GM23248 (cell line): ENCODE data around the gene MISP. TPM values are rescaled to one million over a fixed set of nuclear protein-coding genes. Genes with fewer than 3 reads are reported as not detected.

Experiments used
- DNase-seq: peaks from one replicate; pipeline ENCODE4 v3.0.0-alpha.2; 2015
- H2AFZ ChIP-seq: fragments of 200-600 bp; sonication (generic); 2 replicates; pipeline ENCODE4 v1.6.1; 2016; ENCODE audit warnings: antibody characterized with exemption
- H3F3A ChIP-seq: fragments of 200-600 bp; sonication (generic); 2 replicates; pipeline ENCODE4 v1.6.1; 2016; ENCODE audit warnings: mild to moderate bottlenecking, antibody characterized with exemption, mixed run types; ENCODE audit not compliant: insufficient read depth
- H3K27ac ChIP-seq: fragments of 200-600 bp; sonication (generic); 2 replicates; pipeline ENCODE4 v1.5.1; 2016; ENCODE audit warnings: mild to moderate bottlenecking
- H3K27me3 ChIP-seq: fragments of 200-600 bp; sonication (generic); replicated peaks from 2 replicates; pipeline ENCODE4 v1.6.1; 2016; ENCODE audit warnings: mild to moderate bottlenecking; ENCODE audit not compliant: insufficient read depth
- H3K36me3 ChIP-seq: fragments of 200-600 bp; sonication (generic); 2 replicates; pipeline ENCODE4 v1.6.1; 2016; ENCODE audit warnings: low read depth, mild to moderate bottlenecking
- H3K4me1 ChIP-seq: fragments of 200-600 bp; sonication (generic); 2 replicates; pipeline ENCODE4 v1.6.1; 2016; ENCODE audit warnings: mild to moderate bottlenecking; ENCODE audit not compliant: insufficient read depth
- H3K4me2 ChIP-seq: fragments of 200-600 bp; sonication (generic); one replicate; pipeline ENCODE4 v1.6.1; 2016; ENCODE audit warnings: mild to moderate bottlenecking; ENCODE audit not compliant: unreplicated experiment
- H3K4me3 ChIP-seq: fragments of 200-600 bp; sonication (generic); 2 replicates; pipeline ENCODE4 v1.5.1; 2016; ENCODE audit warnings: mild to moderate bottlenecking
- H3K79me2 ChIP-seq: fragments of 200-600 bp; sonication (generic); 2 replicates; pipeline ENCODE4 v1.6.1; 2016; ENCODE audit warnings: mild to moderate bottlenecking; ENCODE audit not compliant: insufficient read depth
- H3K9ac ChIP-seq: fragments of 200-600 bp; sonication (generic); 2 replicates; pipeline ENCODE4 v1.6.1; 2016; ENCODE audit warnings: mild to moderate bottlenecking
- H3K9me2 ChIP-seq: fragments of 200-600 bp; sonication (generic); 2 replicates; pipeline ENCODE4 v1.6.1; 2016; ENCODE audit warnings: mixed run types, mild to moderate bottlenecking, moderate library complexity; ENCODE audit not compliant: insufficient read depth
- H3K9me3 ChIP-seq: fragments of 200-600 bp; sonication (generic); one replicate; pipeline ENCODE4 v1.6.1; 2017; ENCODE audit warnings: low read depth
- H4K20me1 ChIP-seq: fragments of 200-600 bp; sonication (generic); 2 replicates; pipeline ENCODE4 v1.6.0; 2016; ENCODE audit not compliant: insufficient read depth
- EZH2 ChIP-seq: fragments of 200-600 bp; sonication (generic); IDR thresholded peaks from 2 replicates; pipeline ENCODE4 v1.6.1; 2018; ENCODE audit warnings: antibody characterized with exemption, mild to moderate bottlenecking; ENCODE audit not compliant: insufficient read depth, poor library complexity, severe bottlenecking
- EZH2phosphoT487 ChIP-seq: fragments of 200-600 bp; sonication (generic); IDR thresholded peaks from 2 replicates; pipeline ENCODE4 v1.6.1; 2018; ENCODE audit warnings: antibody characterized with exemption, moderate library complexity, mild to moderate bottlenecking, low read depth; ENCODE audit not compliant: insufficient read depth
- WGBS, 2 experiments: methylation state at CpG; one replicate each; pipeline ENCODE4 v1.1.6; 2015 to 2017; ENCODE audit warnings: low lambda C conversion rate in 2 of 2, low coverage in 1 of 2; ENCODE audit errors: missing lambda C conversion rate in 2 of 2; 5-methylcytosine and 5-hydroxymethylcytosine counted together
- in situ Hi-C: fragments of 300-500 bp; cut with MboI; formaldehyde crosslinking; loops from 2 replicates; pipeline ENCODE4 v1.15.0; 2020
- microRNA counts: library from miRNA; unstranded; fragments of <30 nt; microRNA quantifications from one replicate; lab custom pipeline; 2016
- microRNA-seq: library from miRNA; unstranded; fragments of <30 nt; microRNA quantifications from one replicate; pipeline ENCODE4, GENCODE V29; 2016; ENCODE audit warnings: borderline number of aligned reads
- polyA plus RNA-seq: library from polyadenylated mRNA; unstranded; fragments of >200 nt; fragmentation: Nextera tagmentation; extraction: Ambion mirVana; gene quantifications from 2 replicates; pipeline ENCODE4 v1.2.1, GENCODE V29; 2016
- small RNA-seq: library from RNA; depleted of rRNA; stranded (forward); fragments of <200 nt; gene quantifications from one replicate; pipeline ENCODE3, GENCODE V24; 2014; ENCODE audit warnings: low read depth, low replicate concordance
- total RNA-seq: library from RNA; depleted of rRNA; stranded (reverse); fragments of >200 nt; shearing (Covaris generic); gene quantifications from 2 replicates; pipeline ENCODE4 v1.2.3, GENCODE V29; 2014; rRNA removed

MISP gene
- total and polyA plus RNA-seq, 2 experiments from 2014 or later = not detected

GRCh38 chr19:811506-812048 is 60.7 kb downstream of the MISP start:
- no peak overlapping the region for H3K27ac ChIP-seq
- no peak for DNase-seq
- H3K79me2 ChIP-seq = peaks cover 52% of the 10 kb centered on the region
- no peaks in the 10 kb centered on the region for H3K9me3 ChIP-seq
- in situ Hi-C loops = no loop called here
- no peak overlapping the region for H3K4me3 ChIP-seq
- H3K27me3 ChIP-seq = no peaks in the 10 kb centered on the region
- peaks cover 51% of the 10 kb centered on the region for H3K36me3 ChIP-seq
- peaks cover 22% of the 10 kb centered on the region for H3F3A ChIP-seq
- 96 to 97% methylated on average over 20 of the region's 20 CpGs for WGBS, 2 experiments
- no peak overlapping the region for H2AFZ ChIP-seq
- H3K9me2 ChIP-seq = no peaks in the 10 kb centered on the region
- TF ChIP-seq EZH2 = no peak
- TF ChIP-seq EZH2phosphoT487 = no peak
- H3K9ac ChIP-seq = no peak overlapping the region
- H4K20me1 ChIP-seq = peaks cover 3% of the 10 kb centered on the region; the same call in 1 of the 2 replicates
- no peaks in the 10 kb centered on the region for H3K4me1 ChIP-seq
- H3K4me2 ChIP-seq = no peak overlapping the region

DNA sequence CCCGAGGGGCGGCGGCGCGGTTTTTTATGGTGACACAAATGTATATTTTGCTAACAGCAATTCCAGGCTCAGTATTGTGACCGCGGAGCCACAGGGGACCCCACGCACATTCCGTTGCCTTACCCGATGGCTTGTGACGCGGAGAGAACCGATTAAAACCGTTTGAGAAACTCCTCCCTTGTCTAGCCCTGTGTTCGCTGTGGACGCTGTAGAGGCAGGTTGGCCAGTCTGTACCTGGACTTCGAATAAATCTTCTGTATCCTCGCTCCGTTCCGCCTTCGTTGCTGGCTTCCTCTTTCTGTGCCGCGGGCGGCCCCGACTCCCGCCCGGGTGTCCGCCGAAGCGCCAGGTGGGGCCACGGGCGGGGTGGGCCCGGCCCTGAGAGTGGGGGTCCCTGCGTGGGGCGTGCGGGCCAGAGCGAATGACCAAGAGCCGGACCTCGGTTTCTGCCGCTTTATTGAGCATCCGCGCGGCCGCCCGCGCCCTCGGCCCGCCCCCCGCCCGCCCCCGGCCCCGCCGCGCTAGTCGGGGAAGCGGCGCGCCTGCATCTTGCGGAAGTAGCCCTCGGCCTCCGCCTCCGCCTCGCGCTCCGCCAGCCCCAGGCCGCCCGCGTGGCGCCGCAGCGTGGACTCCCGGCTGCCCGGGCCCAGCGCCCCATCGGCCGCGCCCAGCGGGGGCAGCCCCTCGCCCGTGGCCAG is 61.3 kb downstream of the MISP start:
- no peak for DNase-seq
- Histone ChIP-seq H3K36me3 (peaks cover 45% of the 10 kb centered on the region), H3K9ac (no peak overlapping the region), H3K9me2 (no peaks in the 10 kb centered on the region), H3K9me3 (no peaks in the 10 kb centered on the region), H3F3A (peaks cover 18% of the 10 kb centered on the region), H3K4me1 (no peaks in the 10 kb centered on the region), H3K27me3 (no peaks in the 10 kb centered on the region), H3K4me2 (no peak overlapping the region), H4K20me1 (peaks cover 3% of the 10 kb centered on the region; the same call in 1 of the 2 replicates), H3K4me3 (no peak overlapping the region), H3K79me2 (peaks cover 46% of the 10 kb centered on the region), H2AFZ (no peak overlapping the region), H3K27ac (no peak overlapping the region)
- TF ChIP-seq EZH2 (no peak), EZH2phosphoT487 (no peak)
- in situ Hi-C loops = no loop called here
- 96 to 97% methylated on average over 35 to 80 of the region's 80 CpGs for WGBS, 2 experiments

GRCh38 chr19:812747-813218 is 61.9 kb downstream of the MISP start:
- H3K9me2 ChIP-seq = no peaks in the 10 kb centered on the region
- peaks cover 40% of the 10 kb centered on the region for H3K79me2 ChIP-seq
- in situ Hi-C loops = no loop called here
- H3F3A ChIP-seq = peaks cover 12% of the 10 kb centered on the region
- H3K27ac ChIP-seq = no peak overlapping the region
- DNase-seq = no peak
- peaks cover 3% of the 10 kb centered on the region; the same call in 1 of the 2 replicates for H4K20me1 ChIP-seq
- 96 to 97% methylated on average over 44 to 72 of the region's 72 CpGs for WGBS, 2 experiments
- H3K4me2 ChIP-seq = no peak overlapping the region
- H3K4me1 ChIP-seq = no peaks in the 10 kb centered on the region
- no peak overlapping the region for H3K4me3 ChIP-seq
- H3K9me3 ChIP-seq = no peaks in the 10 kb centered on the region
- no peak overlapping the region for H3K9ac ChIP-seq
- H2AFZ ChIP-seq = no peak overlapping the region
- peaks cover 39% of the 10 kb centered on the region for H3K36me3 ChIP-seq
- H3K27me3 ChIP-seq = no peaks in the 10 kb centered on the region
- TF ChIP-seq EZH2phosphoT487 = no peak
- TF ChIP-seq EZH2 = no peak

GRCh38 chr19:813219-814151 is 62.6 kb downstream of the MISP start:
- no peak for DNase-seq
- no peak overlapping the region for H3K9ac ChIP-seq
- no peaks in the 10 kb centered on the region for H3K4me1 ChIP-seq
- TF ChIP-seq EZH2phosphoT487 (no peak), EZH2 (no peak)
- WGBS, 2 experiments = 91 to 97% methylated on average over 41 to 87 of the region's 87 CpGs
- H3K4me2 ChIP-seq = no peak overlapping the region
- peaks cover 35% of the 10 kb centered on the region for H3K36me3 ChIP-seq
- H3K27ac ChIP-seq = no peak overlapping the region
- H3K79me2 ChIP-seq = peaks cover 33% of the 10 kb centered on the region
- H2AFZ ChIP-seq = no peak overlapping the region
- H4K20me1 ChIP-seq = peaks cover 3% of the 10 kb centered on the region; the same call in 1 of the 2 replicates
- H3K4me3 ChIP-seq = no peak overlapping the region
- in situ Hi-C loops = no loop called here
- no peaks in the 10 kb centered on the region for H3K9me2 ChIP-seq
- H3F3A ChIP-seq = peaks cover 10% of the 10 kb centered on the region
- no peaks in the 10 kb centered on the region for H3K9me3 ChIP-seq
- H3K27me3 ChIP-seq = no peaks in the 10 kb centered on the region

MicroRNAs encoded within 50 kb of the gene (microRNA counts, 767-probe panel; counts per million panel counts)
- microRNA hsa-miR-3187-3p (lab: Ali Mortazavi, UCI) = 447 counts per million, percentile 86 among the panel's probes with 10 or more counts

Small RNA genes within 50 kb of the gene (microRNA-seq; reads per million reads assigned to microRNA genes)
- gene MIR3187 (17.4 reads per million, percentile 26 among the genes with 10 or more reads in this experiment), gene MIR4745 (not detected)

Small RNA genes within 50 kb of the gene (small RNA-seq; reads per million reads assigned to genes)
- gene MIR3187 = not detected

Other genes with a start within 250 kb of the MISP start
- gene TPGS1, start 243.6 kb upstream of the MISP start, total RNA-seq = 60.5 and 72.2 TPM in 2 replicates
- gene TPGS1, start 243.6 kb upstream of the MISP start, polyA plus RNA-seq = 18.9 and 22.0 TPM in 2 replicates
- gene CDC34, start 219.4 kb upstream of the MISP start, total RNA-seq = 43.0 and 50.8 TPM in 2 replicates
- 44.4 and 46.4 TPM in 2 replicates for gene CDC34, start 219.4 kb upstream of the MISP start, polyA plus RNA-seq
- gene GZMM, start 207.1 kb upstream of the MISP start, total RNA-seq = not detected in 2 replicates
- not detected in 2 replicates for gene GZMM, start 207.1 kb upstream of the MISP start, polyA plus RNA-seq
- gene BSG, start 178.5 kb upstream of the MISP start, total RNA-seq = 887 and 955 TPM in 2 replicates
- 939 and 970 TPM in 2 replicates for gene BSG, start 178.5 kb upstream of the MISP start, polyA plus RNA-seq
- gene HCN2, start 161.2 kb upstream of the MISP start, total RNA-seq = 1.8 and 3.1 TPM in 2 replicates
- gene HCN2, start 161.2 kb upstream of the MISP start, polyA plus RNA-seq = 0.14 TPM in 1 of 2 replicates, not detected in the other
- gene POLRMT, start 117.6 kb upstream of the MISP start, total RNA-seq = 36.2 and 48.8 TPM in 2 replicates
- gene POLRMT, start 117.6 kb upstream of the MISP start, polyA plus RNA-seq = 21.8 and 23.6 TPM in 2 replicates
- 0.13 and 1.2 TPM in 2 replicates for gene FGF22, start 111.2 kb upstream of the MISP start, total RNA-seq
- not detected in 2 replicates for gene FGF22, start 111.2 kb upstream of the MISP start, polyA plus RNA-seq
- gene RNF126, start 87.9 kb upstream of the MISP start, total RNA-seq = 71.3 and 72.4 TPM in 2 replicates
- gene RNF126, start 87.9 kb upstream of the MISP start, polyA plus RNA-seq = 52.7 and 58.5 TPM in 2 replicates
- 97.3 and 100 TPM in 2 replicates for gene FSTL3, start 74.7 kb upstream of the MISP start, total RNA-seq
- 39.2 and 41.4 TPM in 2 replicates for gene FSTL3, start 74.7 kb upstream of the MISP start, polyA plus RNA-seq
- not detected in 2 replicates for gene PRSS57, start 55.7 kb upstream of the MISP start, total RNA-seq
- gene PRSS57, start 55.7 kb upstream of the MISP start, polyA plus RNA-seq = not detected in 2 replicates
- 2.5 and 2.7 TPM in 2 replicates for gene PALM, start 42.2 kb upstream of the MISP start, total RNA-seq
- 0.32 and 0.36 TPM in 2 replicates for gene PALM, start 42.2 kb upstream of the MISP start, polyA plus RNA-seq
- gene PTBP1, start 46.3 kb downstream of the MISP start, total RNA-seq = 175 and 194 TPM in 2 replicates
- gene PTBP1, start 46.3 kb downstream of the MISP start, polyA plus RNA-seq = 157 and 160 TPM in 2 replicates
- 0.32 TPM in 1 of 2 replicates, not detected in the other for gene PLPPR3, start 70.8 kb downstream of the MISP start, total RNA-seq
- gene PLPPR3, start 70.8 kb downstream of the MISP start, polyA plus RNA-seq = not detected in 2 replicates
- gene AZU1, start 76.7 kb downstream of the MISP start, total RNA-seq = not detected in 2 replicates
- gene AZU1, start 76.7 kb downstream of the MISP start, polyA plus RNA-seq = not detected in 2 replicates
- not detected in 2 replicates for gene PRTN3, start 89.9 kb downstream of the MISP start, total RNA-seq
- gene PRTN3, start 89.9 kb downstream of the MISP start, polyA plus RNA-seq = not detected in 2 replicates
- gene ELANE, start 101.2 kb downstream of the MISP start, total RNA-seq = 1.4 TPM in 1 of 2 replicates, not detected in the other
- 0.20 and 0.34 TPM in 2 replicates for gene ELANE, start 101.2 kb downstream of the MISP start, polyA plus RNA-seq
- 3.2 and 5.7 TPM in 2 replicates for gene CFD, start 108.6 kb downstream of the MISP start, total RNA-seq
- 4.9 and 5.2 TPM in 2 replicates for gene CFD, start 108.6 kb downstream of the MISP start, polyA plus RNA-seq
- 20.9 and 26.6 TPM in 2 replicates for gene MED16, start 142.1 kb downstream of the MISP start, total RNA-seq
- 66.5 and 66.9 TPM in 2 replicates for gene MED16, start 142.1 kb downstream of the MISP start, polyA plus RNA-seq
- gene RNU6-9, start 142.4 kb downstream of the MISP start, total RNA-seq = not detected in 2 replicates
- gene RNU6-9, start 142.4 kb downstream of the MISP start, polyA plus RNA-seq = not detected in 2 replicates
- 41.6 and 50.9 TPM in 2 replicates for gene R3HDM4, start 162.1 kb downstream of the MISP start, total RNA-seq
- 52.7 and 58.1 TPM in 2 replicates for gene R3HDM4, start 162.1 kb downstream of the MISP start, polyA plus RNA-seq
- gene KISS1R, start 166.2 kb downstream of the MISP start, total RNA-seq = not detected in 2 replicates
- gene KISS1R, start 166.2 kb downstream of the MISP start, polyA plus RNA-seq = not detected in 2 replicates
- 6.7 and 8.5 TPM in 2 replicates for gene ARID3A, start 174.9 kb downstream of the MISP start, total RNA-seq
- 2.4 and 2.8 TPM in 2 replicates for gene ARID3A, start 174.9 kb downstream of the MISP start, polyA plus RNA-seq
- 63.5 and 83.4 TPM in 2 replicates for gene WDR18, start 233.2 kb downstream of the MISP start, total RNA-seq
- gene WDR18, start 233.2 kb downstream of the MISP start, polyA plus RNA-seq = 143 and 157 TPM in 2 replicates
- 0.25 and 0.54 TPM in 2 replicates for gene GRIN3B, start 249.3 kb downstream of the MISP start, total RNA-seq
- gene GRIN3B, start 249.3 kb downstream of the MISP start, polyA plus RNA-seq = not detected in 2 replicates